Left renal cortex interstitium (tissue), 4 donors: ENCODE measurements around the gene CPTP. TPM values are rescaled to one million over a fixed set of nuclear protein-coding genes. Genes with fewer than 3 reads are reported as not detected.
A peak's percentile ranks its signal among the peaks of the same experiment; 100 is the strongest.
"Not testable (repeated sequence)": the region's sequence is repeated elsewhere in the genome, so short reads cannot be mapped to it uniquely, and the experiment has no call there.

Experiments
- DNase-seq, 4 donors: peaks; one replicate each; pipeline ENCODE4 v3.0.0-alpha.2; 2013; ENCODE audit warnings: low read depth in 4 of 4, low spot score in 2 of 4, missing footprints in 1 of 4
- polyA plus RNA-seq, 4 donors: library from polyadenylated mRNA; unstranded; fragments of 120-200 nt; gene quantifications; one replicate each; pipeline ENCODE4 v1.2.1, GENCODE V29; 2013; ENCODE audit not compliant: insufficient read length in 4 of 4

CPTP gene
- polyA plus RNA-seq, 4 donors, result 12.4 to 21.1 (median 17.3) TPM

- DNase-seq, result no peak
These were observed 35.3 kb downstream of the CPTP start for GRCh38 chr1:1359664-1360468.

DNA sequence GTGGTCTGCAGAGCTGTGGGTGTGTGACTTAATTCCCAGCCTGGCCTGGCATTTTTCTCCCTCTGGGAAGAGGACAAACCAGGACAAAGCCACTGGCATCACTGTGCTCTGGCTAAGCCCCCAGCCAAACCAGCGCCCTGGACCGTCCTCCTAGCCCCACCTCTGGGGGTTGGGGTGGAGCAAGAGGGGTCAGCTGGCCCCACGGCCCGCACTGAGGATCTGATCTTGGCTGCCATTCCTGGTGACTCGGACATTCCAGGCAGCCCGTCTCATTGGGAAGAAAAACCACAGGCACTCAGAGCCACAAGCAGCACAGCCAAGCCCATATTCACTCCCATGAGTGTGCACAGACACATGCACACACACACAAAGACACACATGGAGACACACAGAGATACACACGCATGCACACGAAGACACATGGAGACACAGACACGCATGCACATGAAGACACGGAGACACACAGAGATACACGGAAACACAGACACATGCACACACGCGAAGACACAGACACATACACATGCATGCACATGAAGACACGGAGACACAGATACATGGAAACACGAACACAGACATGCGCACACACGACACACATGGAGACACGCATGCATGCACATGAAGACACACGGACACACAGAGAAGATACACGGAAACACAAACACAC lies 36.0 kb downstream of the CPTP start:
- no peak for DNase-seq

DNA sequence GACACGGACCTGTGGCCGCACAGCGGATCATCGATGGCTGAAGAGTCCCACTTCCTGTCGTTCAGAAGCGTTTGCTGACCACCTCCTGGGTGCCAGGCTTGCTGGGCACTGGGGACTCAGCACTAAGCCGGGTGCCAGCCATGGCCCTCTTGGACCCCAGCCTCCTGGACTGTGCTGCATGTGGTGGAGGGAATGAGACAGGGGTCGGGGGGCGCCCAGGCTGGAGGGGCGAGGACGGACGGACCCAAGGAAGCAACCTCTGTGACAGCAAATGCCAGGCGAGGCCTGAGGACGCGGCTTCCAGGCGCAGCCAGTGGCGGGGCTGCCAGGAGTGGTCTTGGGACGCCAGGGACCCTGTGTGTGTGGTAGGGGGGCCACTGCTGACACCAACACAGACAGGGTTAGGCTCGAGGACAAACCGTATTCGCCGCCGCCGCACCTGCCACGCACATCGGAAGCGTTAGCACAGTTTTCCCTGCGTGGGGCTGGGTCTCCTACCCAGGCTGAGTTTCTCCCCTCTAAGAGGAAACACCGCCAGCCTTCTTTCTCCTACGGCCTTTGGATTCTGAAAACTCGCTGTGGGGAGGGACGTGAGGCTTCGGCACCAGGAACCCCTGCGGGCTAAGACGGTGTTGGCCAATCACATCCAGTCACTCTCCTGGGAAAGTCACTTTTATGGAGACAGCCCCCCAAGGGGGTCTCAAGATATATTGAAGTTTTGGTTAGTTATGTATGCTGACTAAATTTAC lies 36.8 kb downstream of the CPTP start:
- no peak for DNase-seq

DNA sequence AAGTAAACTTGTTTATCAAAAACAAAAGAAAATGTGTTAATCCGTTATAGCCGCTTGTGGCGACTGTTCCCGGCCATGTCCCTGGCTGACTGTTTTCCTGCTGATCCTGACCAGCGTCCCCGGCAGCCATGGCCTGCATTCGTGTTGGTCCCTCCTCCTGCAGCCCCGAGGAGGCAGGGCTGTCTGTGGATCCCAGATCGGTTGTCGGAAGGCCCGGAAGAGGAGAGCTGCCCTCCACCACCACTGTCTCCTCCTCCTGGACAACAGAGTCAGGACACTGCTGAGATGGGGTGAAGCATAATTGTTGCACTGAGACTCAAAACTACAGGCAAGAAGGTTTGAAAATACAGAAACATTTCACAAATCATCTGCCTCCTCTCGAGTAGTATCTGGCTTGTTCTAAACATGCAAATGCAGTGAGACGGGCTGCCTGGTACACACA lies 37.4 kb downstream of the CPTP start:
- DNase-seq, result no peak

DNA sequence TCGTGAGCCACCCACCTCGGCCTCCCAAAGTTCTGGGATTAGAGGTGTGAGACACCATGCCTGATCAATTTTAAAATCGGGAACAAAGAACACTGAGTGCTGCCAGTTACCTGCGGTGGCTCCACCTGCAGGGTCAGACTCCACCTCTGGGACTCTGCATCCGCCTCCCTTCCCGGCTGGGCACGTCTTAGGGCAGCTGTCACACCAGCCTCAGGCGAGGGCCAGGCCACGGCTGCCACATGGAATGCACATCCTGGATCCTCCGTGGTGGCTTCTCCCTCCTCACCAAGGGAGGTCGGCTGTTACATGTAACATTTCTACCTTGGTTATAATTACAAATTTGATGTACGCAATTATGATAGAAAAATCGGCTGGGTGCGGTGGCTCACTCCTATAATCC lies 39.7 kb downstream of the CPTP start:
- DNase-seq, result no peak

DNA sequence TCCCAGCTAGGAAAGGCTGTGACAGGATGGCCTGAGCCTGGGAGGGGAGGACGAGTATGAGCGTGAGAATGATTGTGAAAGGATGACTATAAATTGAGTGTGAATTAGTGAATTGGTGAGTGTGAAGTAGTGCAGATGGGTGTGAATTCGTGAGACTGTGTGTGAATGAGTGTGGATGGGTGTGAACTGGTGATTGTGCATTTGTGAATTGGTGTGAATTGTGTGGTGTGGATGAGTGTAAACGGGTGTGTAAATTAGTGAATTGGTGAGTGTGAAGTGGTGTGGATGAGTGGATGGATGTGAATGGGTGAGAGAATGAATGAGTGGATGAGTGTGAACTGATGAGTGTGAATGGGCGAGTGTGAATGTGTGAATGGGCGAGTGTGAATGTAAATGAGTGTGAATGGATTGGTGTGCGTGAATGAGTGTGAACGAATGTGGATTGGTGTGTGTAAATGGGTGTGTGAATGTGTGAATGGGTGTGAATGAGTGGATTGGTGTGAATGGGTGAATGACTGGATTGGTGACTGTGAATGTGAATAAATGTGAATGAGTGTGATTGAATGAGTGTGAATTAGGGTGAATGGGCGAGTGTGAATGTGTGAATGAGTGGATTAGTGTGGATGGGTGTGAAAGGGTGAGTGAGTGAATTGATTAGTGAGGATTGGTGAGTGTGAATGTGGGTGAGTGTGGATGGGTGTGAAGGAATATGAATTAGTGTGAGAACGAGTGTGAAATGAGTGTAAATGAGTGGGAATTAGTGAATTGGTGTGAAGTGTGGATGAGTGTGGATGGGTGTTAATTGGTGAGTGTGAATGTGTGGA lies 41.5 kb downstream of the CPTP start:
- no peak for DNase-seq

GRCh38 chr1:1366699-1367066 lies 42.1 kb downstream of the CPTP start:
- no peak for DNase-seq

- no peak for DNase-seq
These were observed 42.7 kb downstream of the CPTP start for GRCh38 chr1:1367315-1367714.

- DNase-seq, result not testable (repeated sequence)
These were observed 45.5 kb downstream of the CPTP start for GRCh38 chr1:1370094-1370493.

- DNase-seq, result no peak
These were observed 46.2 kb downstream of the CPTP start for GRCh38 chr1:1370771-1371300.

DNA sequence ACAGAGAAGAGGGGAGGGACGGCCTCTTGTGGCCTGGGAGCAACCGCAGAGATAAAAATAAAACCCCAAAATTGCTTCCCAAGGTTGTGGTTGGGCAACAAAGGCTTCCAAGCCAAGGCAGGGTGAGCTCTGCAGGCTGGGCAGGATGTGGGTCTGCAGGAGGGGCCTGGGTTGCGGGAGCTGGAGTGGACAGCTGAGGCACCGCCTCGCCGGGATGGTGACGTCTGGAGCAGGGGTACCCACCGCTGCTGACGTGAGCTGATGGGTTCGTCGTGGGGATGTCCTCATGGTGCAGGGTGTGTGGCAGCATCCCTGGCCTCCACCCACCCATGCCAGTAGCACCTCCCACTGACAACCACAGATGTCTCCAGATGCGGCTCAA lies 46.8 kb downstream of the CPTP start:
- DNase-seq, result no peak

DNA sequence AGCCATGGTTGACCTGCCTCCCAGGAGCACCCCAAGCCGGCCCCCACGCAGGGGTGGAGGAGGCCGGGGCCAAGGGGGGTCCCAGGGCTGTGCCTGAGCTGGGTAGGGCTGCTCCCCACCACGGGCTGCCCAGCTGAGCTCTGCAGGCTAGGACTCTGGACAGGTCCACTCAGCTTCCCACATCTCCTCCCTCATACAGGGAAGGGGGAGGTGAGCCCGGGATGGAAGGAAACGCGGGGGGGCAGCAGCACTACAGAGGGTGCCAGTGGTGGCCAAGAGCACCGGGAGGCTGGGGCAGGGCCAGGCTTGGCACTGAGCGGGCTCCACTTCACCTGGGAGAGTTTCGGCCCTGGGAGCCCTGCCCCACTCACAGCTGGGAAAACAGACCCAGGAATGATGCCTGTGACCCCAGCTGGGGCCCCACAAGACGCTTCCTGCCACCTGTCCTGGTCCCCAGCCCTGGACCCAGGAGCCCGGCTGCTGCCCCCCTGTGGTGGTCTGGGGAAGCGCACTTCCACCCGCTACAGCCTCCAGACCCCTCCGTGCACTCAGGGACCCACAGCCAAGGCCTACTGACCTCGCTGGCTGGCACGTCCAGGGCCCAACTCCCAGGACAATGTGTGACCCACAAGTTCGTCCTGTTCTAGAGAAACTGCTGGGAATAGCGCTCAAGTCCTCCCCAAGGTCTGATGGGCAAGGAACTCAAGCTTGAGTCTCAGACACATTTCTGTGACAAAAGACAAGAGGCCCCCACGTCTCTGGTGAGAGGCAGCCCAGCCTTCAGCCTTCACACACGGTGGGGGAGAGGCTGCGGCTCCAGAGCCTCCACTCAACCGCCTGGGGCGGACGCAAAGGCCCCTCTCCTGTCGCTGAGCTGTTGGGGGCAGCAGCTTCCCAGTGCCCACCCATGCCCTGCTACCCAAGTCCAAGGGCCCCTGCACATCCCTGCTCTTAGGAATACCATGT lies 47.4 kb downstream of the CPTP start:
- DNase-seq, result no peak

- no peak for DNase-seq
These were observed 48.6 kb downstream of the CPTP start for GRCh38 chr1:1373051-1373814.

GRCh38 chr1:1373815-1374588 lies 49.4 kb downstream of the CPTP start:
- DNase-seq, result no peak

DNA sequence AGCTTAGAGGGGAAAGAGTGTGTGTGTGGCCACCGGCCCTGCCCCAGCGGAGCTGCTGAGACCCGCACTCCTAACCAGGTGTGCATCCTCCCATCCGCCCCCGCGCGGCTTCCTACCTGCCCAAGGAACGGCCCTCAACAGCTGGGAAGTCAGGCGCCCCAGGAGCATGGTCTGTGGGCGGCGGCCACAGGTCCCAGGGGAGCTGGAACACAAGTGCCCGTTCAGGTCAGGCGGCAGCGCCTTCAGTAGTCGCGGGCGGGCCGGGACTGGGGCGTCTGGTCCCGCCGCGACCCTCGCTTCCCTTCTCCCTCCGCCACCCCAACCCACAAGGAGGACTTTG lies 50.0 kb downstream of the CPTP start:
- no peak for DNase-seq

DNA sequence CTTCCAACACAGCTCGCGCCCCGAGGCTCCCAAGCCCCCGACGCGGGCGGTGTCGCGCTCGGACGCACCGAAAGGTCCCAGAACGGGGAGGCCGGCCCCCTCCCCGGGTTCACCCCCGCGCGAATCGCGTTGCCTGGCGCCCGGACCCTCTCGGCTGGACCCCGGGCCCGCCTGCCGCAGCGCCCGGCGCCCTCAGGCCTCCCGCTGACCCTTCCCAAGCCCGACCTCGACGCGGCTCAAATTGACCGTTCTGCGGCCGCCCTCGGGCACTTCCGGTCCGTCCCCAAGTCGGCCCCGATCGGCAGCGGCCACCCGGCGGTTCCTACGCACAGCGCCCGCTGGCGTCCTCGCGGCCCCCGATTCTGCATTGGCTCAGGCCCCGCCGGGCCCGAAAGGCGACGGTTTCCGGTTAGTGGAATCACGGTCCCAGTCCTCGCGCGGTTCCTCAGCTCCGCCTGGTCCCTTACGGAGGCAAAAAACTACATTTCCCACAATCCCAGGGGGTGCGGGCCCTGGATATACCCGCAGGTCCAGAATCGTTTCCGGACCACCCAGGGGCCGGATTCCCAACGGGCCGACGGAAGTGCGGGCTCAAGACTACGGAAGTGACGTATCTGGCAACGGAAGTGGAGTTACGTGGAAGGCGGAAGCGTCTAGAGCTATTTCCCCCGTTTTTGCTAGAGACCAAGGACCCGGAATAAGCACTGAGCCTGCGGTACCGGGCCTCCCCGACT lies 50.5 kb downstream of the CPTP start, which contains the start of gene AURKAIP1:
AURKAIP1 (minus strand) TSS at position 279 of the 734 bp plus-strand sequence. CDS start 451 bp downstream, outside the sequence.
- DNase-seq, result peak; percentile 97 to 100 (median 100)
